H9 (cell line): ENCODE measurements around the gene ARHGAP5. TPM values are rescaled to one million over a fixed set of nuclear protein-coding genes. Genes with fewer than 3 reads are reported as not detected.

Experiments
- DNase-seq: peaks from one replicate; pipeline ENCODE4 v3.0.0-alpha.2; 2017
- H2AFZ ChIP-seq: one replicate; pipeline ENCODE4 v1.6.1; 2013; ENCODE audit warnings: mild to moderate bottlenecking, low read length, control low read depth, moderate library complexity
- H2AK5ac ChIP-seq: 2 replicates; pipeline ENCODE4 v1.6.1; 2013; ENCODE audit warnings: low read length, control low read depth, mixed read lengths; ENCODE audit not compliant: insufficient read length
- H2BK120ac ChIP-seq: one replicate; pipeline ENCODE4 v1.6.1; 2013; ENCODE audit warnings: low read depth, mild to moderate bottlenecking, low read length, control low read depth, inconsistent platforms; ENCODE audit not compliant: poor library complexity, severe bottlenecking
- H2BK12ac ChIP-seq: 2 replicates; pipeline ENCODE4 v1.6.1; 2013; ENCODE audit warnings: low read length, control low read depth, mixed read lengths, low read depth; ENCODE audit not compliant: insufficient read length
- H2BK15ac ChIP-seq: 2 replicates; pipeline ENCODE4 v1.6.1; 2013; ENCODE audit warnings: low read depth, low read length, control low read depth
- H2BK20ac ChIP-seq: one replicate; pipeline ENCODE4 v1.6.1; 2013; ENCODE audit warnings: low read depth, mild to moderate bottlenecking, low read length, control low read depth, inconsistent platforms; ENCODE audit not compliant: poor library complexity, severe bottlenecking
- H2BK5ac ChIP-seq: 2 replicates; pipeline ENCODE4 v1.6.1; 2013; ENCODE audit warnings: low read length, control low read depth, mixed read lengths; ENCODE audit not compliant: insufficient read length
- H3K14ac ChIP-seq: 2 replicates; pipeline ENCODE4 v1.6.1; 2013; ENCODE audit warnings: low read length, control low read depth; ENCODE audit not compliant: insufficient read depth
- H3K18ac ChIP-seq: 2 replicates; pipeline ENCODE4 v1.6.1; 2013; ENCODE audit warnings: low read depth, mild to moderate bottlenecking, mixed read lengths, low read length, control low read depth; ENCODE audit not compliant: insufficient read length
- H3K23ac ChIP-seq: 2 replicates; pipeline ENCODE4 v1.6.1; 2013; ENCODE audit warnings: low read length, control low read depth, mixed read lengths, low read depth; ENCODE audit not compliant: insufficient read length
- H3K23me2 ChIP-seq: 2 replicates; pipeline ENCODE4 v1.6.1; 2013; ENCODE audit warnings: low read depth, mild to moderate bottlenecking, mixed read lengths, low read length, control low read depth; ENCODE audit not compliant: insufficient read length, poor library complexity, severe bottlenecking
- H3K27ac ChIP-seq: 2 replicates; pipeline ENCODE4 v1.5.1; 2013; ENCODE audit warnings: low read length, control low read depth, mixed read lengths, low read depth; ENCODE audit not compliant: insufficient read length
- H3K27me3 ChIP-seq: 2 replicates; pipeline ENCODE4 v1.6.1; 2013; ENCODE audit warnings: low read length, control low read depth, inconsistent platforms; ENCODE audit not compliant: insufficient read depth
- H3K4ac ChIP-seq: 2 replicates; pipeline ENCODE4 v1.6.1; 2013; ENCODE audit warnings: low read depth, mild to moderate bottlenecking, control low read depth, inconsistent platforms, low read length, moderate library complexity
- H3K4me1 ChIP-seq: 2 replicates; pipeline ENCODE4 v1.6.1; 2013; ENCODE audit warnings: low read length, control low read depth, inconsistent platforms; ENCODE audit not compliant: insufficient read depth
- H3K4me2 ChIP-seq: 2 replicates; pipeline ENCODE4 v1.6.1; 2013; ENCODE audit warnings: low read length, control low read depth, mixed read lengths; ENCODE audit not compliant: insufficient read length, insufficient read depth
- H3K56ac ChIP-seq: 2 replicates; pipeline ENCODE4 v1.6.1; 2013; ENCODE audit warnings: low read depth, mild to moderate bottlenecking, mixed read lengths, low read length, control low read depth; ENCODE audit not compliant: insufficient read length
- H3K79me1 ChIP-seq: 2 replicates; pipeline ENCODE4 v1.6.1; 2013; ENCODE audit warnings: low read depth, mild to moderate bottlenecking, moderate library complexity, low read length, control low read depth, inconsistent platforms; ENCODE audit not compliant: insufficient read depth, poor library complexity, severe bottlenecking
- H3K79me2 ChIP-seq: 2 replicates; pipeline ENCODE4 v1.6.1; 2013; ENCODE audit warnings: low read length, control low read depth, inconsistent platforms; ENCODE audit not compliant: insufficient read depth
- H3K9ac ChIP-seq: 2 replicates; pipeline ENCODE4 v1.6.1; 2013; ENCODE audit warnings: low read length, control low read depth, mixed read lengths; ENCODE audit not compliant: insufficient read length; ENCODE audit errors: extremely low read depth
- H3K9me3 ChIP-seq: one replicate; pipeline ENCODE4 v1.6.1; 2013; ENCODE audit warnings: low read depth, low read length, inconsistent platforms; ENCODE audit not compliant: control insufficient read depth
- H3T11ph ChIP-seq: one replicate; pipeline ENCODE4 v1.6.1; 2013; ENCODE audit warnings: mild to moderate bottlenecking, low read length, control low read depth, inconsistent platforms
- H4K20me1 ChIP-seq: one replicate; pipeline ENCODE4 v1.6.1; 2013; ENCODE audit not compliant: control insufficient read depth, insufficient read length, insufficient read depth
- H4K5ac ChIP-seq: 2 replicates; pipeline ENCODE4 v1.6.1; 2013; ENCODE audit warnings: low read depth, mild to moderate bottlenecking, mixed read lengths, low read length, control low read depth; ENCODE audit not compliant: insufficient read length
- H4K8ac ChIP-seq: replicated peaks from 2 replicates; pipeline ENCODE4 v1.6.1; 2013; ENCODE audit warnings: low read length, control low read depth, mixed read lengths, low read depth; ENCODE audit not compliant: insufficient read length
- H4K91ac ChIP-seq: 2 replicates; pipeline ENCODE4 v1.6.1; 2013; ENCODE audit warnings: low read depth, mild to moderate bottlenecking, moderate library complexity, mixed read lengths, low read length, control low read depth; ENCODE audit not compliant: insufficient read length
- H3K27ac Mint-ChIP-seq, 3 experiments: 2 replicates in 2 of 3; 3 replicates in 1 of 3; pipeline ENCODE4 v1.8.0; 2020 to 2021; ENCODE audit warnings: mixed read lengths in 3 of 3, mild to moderate bottlenecking in 1 of 3, moderate library complexity in 1 of 3
- H3K27me3 Mint-ChIP-seq: 2 replicates; pipeline ENCODE4 v1.8.0; 2021; ENCODE audit warnings: low read depth, mild to moderate bottlenecking, moderate library complexity, mixed read lengths
- H3K36me3 Mint-ChIP-seq, 3 experiments: 2 replicates in 2 of 3; 3 replicates in 1 of 3; pipeline ENCODE4 v1.8.0; 2020 to 2021; ENCODE audit warnings: low read depth in 3 of 3, mixed read lengths in 3 of 3; ENCODE audit not compliant: insufficient read depth in 1 of 3
- H3K4me1 Mint-ChIP-seq, 2 experiments: 2 replicates each; pipeline ENCODE4 v1.8.0; 2020; ENCODE audit warnings: mixed read lengths in 2 of 2
- H3K4me3 Mint-ChIP-seq, 2 experiments: 2 replicates in 1 of 2; 3 replicates in 1 of 2; pipeline ENCODE4 v1.8.0; 2020 to 2021; ENCODE audit warnings: mild to moderate bottlenecking in 2 of 2, mixed read lengths in 2 of 2, moderate library complexity in 1 of 2
- H3K9me3 Mint-ChIP-seq, 2 experiments: 2 replicates in 1 of 2; 3 replicates in 1 of 2; pipeline ENCODE4 v1.8.0; 2020; ENCODE audit warnings: mild to moderate bottlenecking in 2 of 2, mixed read lengths in 2 of 2, moderate library complexity in 1 of 2
- CTCF ChIP-seq: fragments of 200-600 bp; sonication (generic); conservative IDR thresholded peaks from 3 replicates; pipeline ENCODE4 v1.8.0; 2021; ENCODE audit warnings: antibody characterized with exemption, mild to moderate bottlenecking
- WGBS: extraction: QIAGEN DNeasy Blood & Tissue Kit; methylation state at CpG from one replicate; pipeline ENCODE4 v1.1.7; 2013; ENCODE audit warnings: missing lambda C conversion rate, low lambda C conversion rate, mixed read lengths; ENCODE audit not compliant: insufficient read length; ENCODE audit errors: extremely low coverage; 5-methylcytosine and 5-hydroxymethylcytosine counted together
- total RNA-seq: library from RNA; stranded (reverse); gene quantifications from 2 replicates; pipeline ENCODE4 v1.2.1, GENCODE V29; 2021

The ARHGAP5 gene
- total RNA-seq, 1 experiment from 2014 or later, result 73.8 TPM

DNA sequence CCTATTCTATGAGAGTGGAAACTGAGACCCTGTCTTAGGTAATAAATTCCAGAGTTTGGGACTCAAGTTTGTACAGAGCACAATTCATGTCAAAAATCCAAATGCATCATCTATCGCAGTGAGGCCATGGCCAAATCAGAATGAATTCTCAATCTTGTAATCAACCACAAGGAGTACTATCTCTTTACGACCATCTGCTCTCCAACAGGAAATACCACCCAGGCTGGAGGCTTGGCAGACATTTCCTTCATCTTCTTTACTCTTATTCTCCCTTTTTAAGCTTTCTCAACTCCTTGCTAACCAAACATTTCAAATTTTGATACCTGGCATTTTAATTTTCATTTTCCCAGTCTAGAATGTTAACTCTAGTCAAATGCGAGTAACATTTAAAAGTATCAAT is 92.1 kb downstream of the ARHGAP5 start:
- Mint-ChIP-seq H3K4me3 (no peak overlapping the region), H3K4me1 (peaks cover 0 to 6% of the 10 kb centered on the region in 2 experiments; a peak in 3 of 4 replicates), H3K36me3 (no peaks in the 10 kb centered on the region), H3K27ac (no peak overlapping the region), H3K27me3 (no peaks in the 10 kb centered on the region), H3K9me3 (no peaks in the 10 kb centered on the region)
- Histone ChIP-seq H2AK5ac (no peak overlapping the region), H3K9ac (no peak overlapping the region), H3K23me2 (no peaks in the 10 kb centered on the region), H2BK15ac (no peak overlapping the region), H2BK20ac (no peak overlapping the region), H3T11ph (no peak overlapping the region), H3K23ac (no peak overlapping the region), H3K79me2 (no peaks in the 10 kb centered on the region), H3K79me1 (no peaks in the 10 kb centered on the region), H4K8ac (no peak overlapping the region), H3K27ac (no peak overlapping the region), H3K4ac (no peak overlapping the region), H3K9me3 (no peaks in the 10 kb centered on the region), H4K5ac (no peak overlapping the region), H2AFZ (no peak overlapping the region), H2BK12ac (no peak overlapping the region), H3K14ac (no peak overlapping the region), H3K27me3 (no peaks in the 10 kb centered on the region), H3K56ac (no peak overlapping the region), H3K18ac (no peak overlapping the region), H2BK5ac (no peak overlapping the region), H4K20me1 (no peaks in the 10 kb centered on the region), H3K4me1 (no peaks in the 10 kb centered on the region), H3K4me2 (no peak overlapping the region), H4K91ac (no peak overlapping the region), H2BK120ac (no peak overlapping the region)
- no peak for DNase-seq
- WGBS, result no CpG with 5 or more reads among the region's 3 CpGs
- no peak for TF ChIP-seq CTCF
